ENCODE data around the gene IRF4.

Gene IRF4

GRCh38 chr6:452301-453067 is 60.9 kb downstream of the IRF4 start:
- H3F3A ChIP-seq (ENCODE audit: insufficient read depth): no peaks in the 10 kb centered on the region
- no peaks in the 10 kb centered on the region for H3K9me3 ChIP-seq (ENCODE audit: insufficient read depth, low read length)
- H4K20me1 ChIP-seq (ENCODE audit: low read depth, low read length): no peaks in the 10 kb centered on the region
- TF ChIP-seq EZH2phosphoT487 (conservative IDR thresholded peaks at IDR 0.05; ENCODE audit: low read length) (no peak), CTCF (IDR thresholded peaks at IDR 0.05; ENCODE audit: insufficient read depth, low read length, poor library complexity, severe bottlenecking) (no peak)
- H3K79me2 ChIP-seq (ENCODE audit: insufficient read depth, low read length): no peaks in the 10 kb centered on the region
- 0 out of 2 replicates have a peak, but pooled peaks cover 5% of the 10 kb centered on the region for H3K27me3 ChIP-seq (ENCODE audit: low read length)
- no peak overlapping the region for H3K9ac ChIP-seq (ENCODE audit: low read length)
- H3K4me2 ChIP-seq (ENCODE audit: low read depth, low read length, poor library complexity, severe bottlenecking): no peak overlapping the region
- no peak overlapping the region for H3K4me3 ChIP-seq (ENCODE audit: insufficient read depth, low read length, poor library complexity, severe bottlenecking)
- no peaks in the 10 kb centered on the region for H3K9me2 ChIP-seq (replicated peaks; ENCODE audit: insufficient read depth, low read length)
- no peak overlapping the region for H3K27ac ChIP-seq (ENCODE audit: low read depth, low read length)
- H3K36me3 ChIP-seq (ENCODE audit: low read length): no peaks in the 10 kb centered on the region
- no peak overlapping the region for H2AFZ ChIP-seq (ENCODE audit: low read depth, low read length, severe bottlenecking)

- H3K9ac ChIP-seq (ENCODE audit: low read length): no peak overlapping the region
- H3K36me3 ChIP-seq (ENCODE audit: low read length): no peaks in the 10 kb centered on the region
- H3K4me3 ChIP-seq (ENCODE audit: insufficient read depth, low read length, poor library complexity, severe bottlenecking): no peak overlapping the region
- H3K9me2 ChIP-seq (replicated peaks; ENCODE audit: insufficient read depth, low read length): no peaks in the 10 kb centered on the region
- H3K27ac ChIP-seq (ENCODE audit: low read depth, low read length): no peak overlapping the region
- H4K20me1 ChIP-seq (ENCODE audit: low read depth, low read length): no peaks in the 10 kb centered on the region
- TF ChIP-seq CTCF (IDR thresholded peaks at IDR 0.05; ENCODE audit: insufficient read depth, low read length, poor library complexity, severe bottlenecking) (no peak), EZH2phosphoT487 (conservative IDR thresholded peaks at IDR 0.05; ENCODE audit: low read length) (no peak)
- H3K27me3 ChIP-seq (ENCODE audit: low read length): 0 out of 2 replicates have a peak, but pooled peaks cover 5% of the 10 kb centered on the region
- H3F3A ChIP-seq (ENCODE audit: insufficient read depth): no peaks in the 10 kb centered on the region
- H3K4me2 ChIP-seq (ENCODE audit: low read depth, low read length, poor library complexity, severe bottlenecking): no peak overlapping the region
- H3K9me3 ChIP-seq (ENCODE audit: insufficient read depth, low read length): no peaks in the 10 kb centered on the region
- H2AFZ ChIP-seq (ENCODE audit: low read depth, low read length, severe bottlenecking): no peak overlapping the region
- no peaks in the 10 kb centered on the region for H3K79me2 ChIP-seq (ENCODE audit: insufficient read depth, low read length)
Measured at GRCh38 chr6:453152-453551, 61.6 kb downstream of the IRF4 start.

GRCh38 chr6:454148-454991 is 62.8 kb downstream of the IRF4 start:
- H3K9me3 ChIP-seq (ENCODE audit: insufficient read depth, low read length): no peaks in the 10 kb centered on the region
- no peak overlapping the region for H2AFZ ChIP-seq (ENCODE audit: low read depth, low read length, severe bottlenecking)
- H3K27me3 ChIP-seq (ENCODE audit: low read length): 0 out of 2 replicates have a peak, but pooled peaks cover 5% of the 10 kb centered on the region
- no peaks in the 10 kb centered on the region for H3K79me2 ChIP-seq (ENCODE audit: insufficient read depth, low read length)
- H3F3A ChIP-seq (ENCODE audit: insufficient read depth): no peaks in the 10 kb centered on the region
- H3K4me2 ChIP-seq (ENCODE audit: low read depth, low read length, poor library complexity, severe bottlenecking): no peak overlapping the region
- no peaks in the 10 kb centered on the region for H3K36me3 ChIP-seq (ENCODE audit: low read length)
- H3K27ac ChIP-seq (ENCODE audit: low read depth, low read length): no peak overlapping the region
- TF ChIP-seq CTCF (IDR thresholded peaks at IDR 0.05; ENCODE audit: insufficient read depth, low read length, poor library complexity, severe bottlenecking): no peak
- TF ChIP-seq EZH2phosphoT487 (conservative IDR thresholded peaks at IDR 0.05; ENCODE audit: low read length): no peak
- no peaks in the 10 kb centered on the region for H4K20me1 ChIP-seq (ENCODE audit: low read depth, low read length)
- no peaks in the 10 kb centered on the region for H3K9me2 ChIP-seq (replicated peaks; ENCODE audit: insufficient read depth, low read length)
- H3K4me3 ChIP-seq (ENCODE audit: insufficient read depth, low read length, poor library complexity, severe bottlenecking): no peak overlapping the region
- H3K9ac ChIP-seq (ENCODE audit: low read length): no peak overlapping the region
